ENCODE data around the gene GAST.

DNA sequence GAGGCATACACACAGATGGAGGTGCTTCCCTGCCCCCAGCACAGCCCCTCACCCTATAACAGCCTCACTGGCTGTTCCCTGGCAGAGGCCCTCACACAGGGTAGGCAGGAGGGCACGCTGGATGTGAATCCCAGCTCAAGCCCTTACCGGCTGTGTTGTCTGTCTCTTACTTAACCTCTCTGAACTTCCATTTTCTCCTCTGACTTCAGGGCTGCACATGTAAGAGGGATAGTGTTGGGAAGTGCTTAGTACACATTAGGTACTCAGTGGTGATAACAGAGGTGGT, 48.0 kb upstream of the GAST start:
- TF ChIP-seq POLR2A (IDR thresholded peaks at IDR 0.05): no peak
- TF ChIP-seq, protein P1, sequence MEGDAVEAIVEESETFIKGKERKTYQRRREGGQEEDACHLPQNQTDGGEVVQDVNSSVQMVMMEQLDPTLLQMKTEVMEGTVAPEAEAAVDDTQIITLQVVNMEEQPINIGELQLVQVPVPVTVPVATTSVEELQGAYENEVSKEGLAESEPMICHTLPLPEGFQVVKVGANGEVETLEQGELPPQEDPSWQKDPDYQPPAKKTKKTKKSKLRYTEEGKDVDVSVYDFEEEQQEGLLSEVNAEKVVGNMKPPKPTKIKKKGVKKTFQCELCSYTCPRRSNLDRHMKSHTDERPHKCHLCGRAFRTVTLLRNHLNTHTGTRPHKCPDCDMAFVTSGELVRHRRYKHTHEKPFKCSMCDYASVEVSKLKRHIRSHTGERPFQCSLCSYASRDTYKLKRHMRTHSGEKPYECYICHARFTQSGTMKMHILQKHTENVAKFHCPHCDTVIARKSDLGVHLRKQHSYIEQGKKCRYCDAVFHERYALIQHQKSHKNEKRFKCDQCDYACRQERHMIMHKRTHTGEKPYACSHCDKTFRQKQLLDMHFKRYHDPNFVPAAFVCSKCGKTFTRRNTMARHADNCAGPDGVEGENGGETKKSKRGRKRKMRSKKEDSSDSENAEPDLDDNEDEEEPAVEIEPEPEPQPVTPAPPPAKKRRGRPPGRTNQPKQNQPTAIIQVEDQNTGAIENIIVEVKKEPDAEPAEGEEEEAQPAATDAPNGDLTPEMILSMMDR (IDR thresholded peaks at IDR 0.05): no peak
